ENCODE measurements around the gene MEGF6. TPM values are rescaled to one million over a fixed set of nuclear protein-coding genes. Genes with fewer than 3 reads are reported as not detected.
"Not testable (repeated sequence)": the region's sequence is repeated elsewhere in the genome, so short reads cannot be mapped to it uniquely, and the experiment has no call there.

Gene MEGF6
- total RNA-seq, 1 donor: 102 TPM

DNA sequence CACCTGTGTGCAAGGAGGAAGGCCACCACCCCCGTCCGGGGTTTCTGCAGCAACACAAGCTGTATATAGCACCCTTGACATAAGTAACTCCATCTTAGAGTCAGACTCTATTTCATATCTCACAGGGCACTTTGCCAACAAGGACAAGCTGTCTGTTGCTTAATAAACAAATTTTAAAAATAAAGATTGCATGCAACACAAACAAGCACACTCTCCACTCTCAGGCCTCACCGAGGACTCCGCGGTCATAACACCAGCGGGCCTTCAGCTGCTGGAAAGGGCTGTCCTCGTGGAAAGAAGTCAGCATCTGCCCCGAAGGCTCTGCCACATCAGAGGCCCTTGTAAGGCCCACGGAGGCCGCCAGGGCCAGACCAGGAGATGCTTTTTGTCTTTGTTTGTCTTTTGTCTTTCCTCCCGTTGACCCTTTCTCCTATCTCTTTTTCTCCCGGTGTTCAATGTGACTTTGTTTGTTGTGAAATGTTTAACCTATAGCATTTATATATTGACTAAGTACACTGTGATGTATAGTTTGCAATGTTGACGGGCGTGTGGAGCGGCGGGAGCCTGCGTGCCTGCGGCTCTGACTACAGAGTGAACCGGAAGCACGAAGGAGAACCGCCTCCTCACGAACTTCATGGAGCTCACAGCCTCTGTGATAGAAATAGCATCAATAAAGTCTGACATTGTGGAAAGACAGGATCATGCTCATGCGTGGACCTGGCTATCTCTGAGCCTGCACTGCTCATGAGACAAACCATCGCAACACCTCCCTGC is 24.1 kb downstream of the MEGF6 start:
- TF ChIP-seq CTCF (IDR thresholded peaks at IDR 0.05; ENCODE audit: insufficient read depth, low read length): no peak
- DNase-seq (ENCODE audit: low read depth): no peak
- H3K4me3 ChIP-seq (ENCODE audit: low read depth, low read length): no peak overlapping the region

DNA sequence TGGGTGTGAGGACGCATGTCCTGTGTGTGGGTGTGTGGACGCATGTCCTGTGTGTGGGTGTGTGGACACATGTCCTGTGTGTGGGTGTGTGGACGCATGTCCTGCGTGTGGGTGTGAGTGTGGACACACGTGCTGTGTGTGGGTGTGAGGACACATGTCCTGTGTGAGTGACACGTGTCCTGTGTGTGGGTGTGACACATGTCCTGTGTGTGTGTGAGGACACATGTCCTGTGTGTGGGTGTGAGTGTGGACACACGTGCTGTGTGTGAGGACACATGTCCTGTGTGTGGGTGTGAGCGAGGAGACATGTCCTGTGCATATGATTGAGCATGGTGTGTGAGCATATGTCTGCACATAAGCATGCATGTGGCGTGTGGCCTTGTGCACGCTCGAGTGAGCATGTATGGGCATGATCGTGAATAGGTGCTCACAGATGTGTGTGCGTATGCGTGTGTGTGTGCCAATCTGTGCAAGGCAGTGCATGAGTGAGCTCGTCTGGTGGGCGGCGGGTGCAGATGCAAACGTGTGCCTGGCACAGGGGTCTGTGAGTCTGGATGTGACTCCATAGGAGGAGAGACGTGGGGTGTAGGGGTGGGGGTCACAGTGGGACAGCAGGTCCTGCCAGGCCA is 25.3 kb downstream of the MEGF6 start:
- DNase-seq (ENCODE audit: low read depth): no peak
- no peak for TF ChIP-seq CTCF (IDR thresholded peaks at IDR 0.05; ENCODE audit: insufficient read depth, low read length)
- no peak overlapping the region for H3K4me3 ChIP-seq (ENCODE audit: low read depth, low read length)

GRCh38 chr1:3585353-3585868 is 25.9 kb downstream of the MEGF6 start:
- not testable (repeated sequence) for H3K4me3 ChIP-seq (ENCODE audit: low read depth, low read length); DNase-seq (ENCODE audit: low read depth)

GRCh38 chr1:3584915-3585314 is 26.4 kb downstream of the MEGF6 start:
- no peak for TF ChIP-seq CTCF (IDR thresholded peaks at IDR 0.05; ENCODE audit: insufficient read depth, low read length)
- no peak for DNase-seq (ENCODE audit: low read depth)
- H3K4me3 ChIP-seq (ENCODE audit: low read depth, low read length): no peak overlapping the region

DNA sequence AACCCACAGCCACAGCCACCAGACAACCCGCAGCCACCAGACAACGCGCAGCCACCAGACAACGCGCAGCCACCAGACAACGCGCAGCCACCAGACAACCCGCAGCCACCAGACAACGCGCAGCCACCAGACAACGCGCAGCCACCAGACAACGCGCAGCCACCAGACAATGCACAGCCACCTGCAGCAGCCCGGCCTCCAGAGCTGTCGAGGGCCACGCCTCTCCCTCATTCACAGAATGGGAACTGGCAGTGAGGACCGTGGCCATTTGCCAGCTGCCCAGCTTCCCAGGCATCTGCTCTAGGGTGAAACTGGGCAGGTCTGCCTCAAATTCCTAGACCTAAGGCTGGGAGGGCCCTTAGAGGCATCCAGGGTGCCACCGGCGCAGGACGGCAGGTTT is 27.6 kb downstream of the MEGF6 start:
- H3K4me3 ChIP-seq (ENCODE audit: low read depth, low read length); DNase-seq (ENCODE audit: low read depth): not testable (repeated sequence)

GRCh38 chr1:3581296-3582036 is 29.8 kb downstream of the MEGF6 start:
- no peak for DNase-seq (ENCODE audit: low read depth)
- H3K4me3 ChIP-seq (ENCODE audit: low read depth, low read length): no peak overlapping the region
- no peak for TF ChIP-seq CTCF (IDR thresholded peaks at IDR 0.05; ENCODE audit: insufficient read depth, low read length)

GRCh38 chr1:3580231-3580630 is 31.1 kb downstream of the MEGF6 start:
- H3K4me3 ChIP-seq (ENCODE audit: low read depth, low read length): no peak overlapping the region
- no peak for DNase-seq (ENCODE audit: low read depth)
- no peak for TF ChIP-seq CTCF (IDR thresholded peaks at IDR 0.05; ENCODE audit: insufficient read depth, low read length)
